Measurements from ENCODE around the gene ANKEF1.

DNA sequence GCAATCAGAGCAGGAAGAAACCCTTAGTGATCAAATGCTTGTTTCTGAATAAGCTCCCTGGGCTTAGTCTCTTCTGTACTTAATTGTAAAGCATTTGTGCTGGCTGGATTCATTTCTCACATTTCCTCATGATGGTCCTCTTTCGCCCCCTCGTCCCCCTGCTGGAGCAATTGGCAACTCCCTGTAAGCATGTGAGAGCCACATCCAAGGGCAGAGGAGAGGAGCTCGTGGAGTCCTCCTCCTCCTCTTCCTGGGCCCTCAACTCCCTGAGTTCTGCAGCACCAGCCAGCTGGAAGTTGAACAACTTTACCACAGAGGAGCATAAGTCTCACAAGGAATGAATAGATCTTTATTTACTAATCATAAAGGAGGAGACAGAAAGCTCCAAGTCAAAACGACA, 12.6 kb downstream of the ANKEF1 start:
- no peak for TF ChIP-seq POLR2A (IDR thresholded peaks at IDR 0.05; ENCODE audit: low read depth, low read length)
- TF ChIP-seq TAF1 (IDR thresholded peaks at IDR 0.05; ENCODE audit: borderline replicate concordance, low read depth, low read length), result no peak

Data from GM12892 (cell line).